Panc1 (cell line): Measurements from ENCODE around the gene WNK3. TPM values are rescaled to one million over a fixed set of nuclear protein-coding genes. Genes with fewer than 3 reads are reported as not detected.

Experiments
- ATAC-seq: fragments of 200-7000 bp; cut with Tn5 transposase; 2 replicates; pipeline ENCODE4 v1.9.1; 2020; ENCODE audit warnings: mild to moderate bottlenecking, moderate library complexity
- BruUV-seq: library from RNA; stranded (reverse); fragments of 400-500 nt; replicated peaks from 2 replicates; lab custom pipeline; 2021; lab: Mats Ljungman, UMichigan
- CTCF ChIA-PET: fragments of 300-600 bp; sonication (Branson Sonifier 250); formaldehyde crosslinking; loops from one replicate; lab custom pipeline; 2022; ENCODE audit warnings: antibody characterized with exemption; lab: Charles Lee
- POLR2A ChIA-PET: fragments of 300-600 bp; sonication (Branson Sonifier 250); formaldehyde crosslinking; loops from one replicate; lab custom pipeline; 2022; ENCODE audit warnings: antibody characterized with exemption; lab: Charles Lee
- DNase-seq: peaks from one replicate; pipeline ENCODE4 v3.0.0-alpha.2; 2010; ENCODE audit warnings: low read depth, low spot score
- H3K27ac ChIP-seq: 2 replicates; pipeline ENCODE4 v1.5.1; 2011; ENCODE audit warnings: mild to moderate bottlenecking, low read length, inconsistent platforms
- H3K27me3 ChIP-seq: fragments of 200-500 bp; sonication (Bioruptor generic); 2 replicates; pipeline ENCODE4 v1.6.0; 2014; ENCODE audit warnings: low read length, inconsistent platforms; ENCODE audit not compliant: control insufficient read depth, insufficient read depth
- H3K36me3 ChIP-seq: fragments of 200-500 bp; sonication (Bioruptor generic); 2 replicates; pipeline ENCODE4 v1.5.1; 2014; ENCODE audit warnings: inconsistent platforms, mild to moderate bottlenecking, low read length, moderate library complexity; ENCODE audit not compliant: control insufficient read depth, insufficient read depth
- H3K4me1 ChIP-seq: 2 replicates; pipeline ENCODE4 v1.5.1; 2011; ENCODE audit warnings: inconsistent platforms, mild to moderate bottlenecking, low read length, moderate library complexity; ENCODE audit not compliant: control insufficient read depth, insufficient read depth
- H3K4me3 ChIP-seq, 2 experiments: 2 replicates each; pipeline ENCODE4 v1.5.1; 2011 to 2012; ENCODE audit warnings: low read depth in 2 of 2, low read length in 2 of 2, mild to moderate bottlenecking in 2 of 2, inconsistent platforms in 1 of 2, moderate library complexity in 1 of 2
- H3K9me3 ChIP-seq: fragments of 200-500 bp; sonication (Bioruptor generic); 2 replicates; pipeline ENCODE4 v1.5.1; 2014; ENCODE audit warnings: low read depth, mild to moderate bottlenecking, inconsistent platforms, low read length, moderate library complexity; ENCODE audit not compliant: control insufficient read depth, insufficient read depth
- POLR2AphosphoS5 ChIP-seq: IDR thresholded peaks from 2 replicates; pipeline ENCODE4 v1.6.1; 2012; ENCODE audit warnings: mild to moderate bottlenecking, low read depth, low read length, moderate library complexity
- REST ChIP-seq, 2 experiments: IDR thresholded peaks; 2 replicates each; pipeline ENCODE4 v1.6.1; 2011 to 2012; ENCODE audit warnings: low read depth in 2 of 2, control low read depth in 1 of 2, low read length in 1 of 2, mild to moderate bottlenecking in 1 of 2, moderate library complexity in 1 of 2; ENCODE audit not compliant: insufficient read depth in 1 of 2
- SIN3A ChIP-seq: IDR thresholded peaks from 2 replicates; pipeline ENCODE4 v1.6.1; 2012; ENCODE audit warnings: low read depth, mild to moderate bottlenecking, low read length, moderate library complexity, borderline replicate concordance; ENCODE audit not compliant: insufficient read depth
- TCF7L2 ChIP-seq: IDR thresholded peaks from 2 replicates; pipeline ENCODE4 v1.6.1; 2011; ENCODE audit warnings: mild to moderate bottlenecking, low read depth, low read length, inconsistent platforms
- in situ Hi-C: cut with HindIII; loops from 2 replicates; pipeline ENCODE4 v1.10.0; 2016; ENCODE audit warnings: low sequenced_read_pairs, low pct_unique_long_range_greater_than_20kb
- intact Hi-C: fragments of 100-400 bp; cut with micrococcal nuclease; formaldehyde crosslinking; loops from one replicate; pipeline ENCODE4 v1.10.0; 2022; ENCODE audit not compliant: unreplicated experiment
- total RNA-seq: library from RNA; stranded (reverse); gene quantifications from one replicate; pipeline ENCODE4 v1.2.1, GENCODE V29; 2021; ENCODE audit not compliant: unreplicated experiment
- TF ChIP-seq, protein P1 (sequence below): fragments of 450-650 bp; IDR thresholded peaks from 2 replicates; pipeline ENCODE4 v1.5.1; 2017; ENCODE audit warnings: mild to moderate bottlenecking

WNK3 gene
- total RNA-seq, 1 experiment from 2014 or later = not detected

GRCh38 chrX:54198262-54198661 is 159.6 kb downstream of the WNK3 start:
- POLR2A ChIA-PET = no interaction called here
- no peak for DNase-seq
- in situ Hi-C loops = no loop called here
- no peaks in the 10 kb centered on the region for H3K9me3 ChIP-seq
- no peaks in the 10 kb centered on the region for H3K36me3 ChIP-seq
- no peak overlapping the region for H3K27ac ChIP-seq
- TF ChIP-seq REST (IDR thresholded peaks at IDR 0.05; ENCODE audit: insufficient read depth in 1 of 2, low read depth in 2 of 2, low read length in 1 of 2) (no peak), POLR2AphosphoS5 (no peak), TCF7L2 (no peak), SIN3A (no peak)
- H3K27me3 ChIP-seq = 0 out of 2 replicates have a peak, but pooled peaks cover 2% of the 10 kb centered on the region
- no peak overlapping the region for H3K4me3 ChIP-seq
- BruUV-seq = no TSS peak
- ATAC-seq = no peak
- intact Hi-C loops = no loop called here
- H3K4me1 ChIP-seq = no peaks in the 10 kb centered on the region
- CTCF ChIA-PET = no interaction called here

- in situ Hi-C loops = no loop called here
These were observed 162.8 kb downstream of the WNK3 start for GRCh38 chrX:54194982-54195588.

More at GRCh38 chrX:54194982-54195588, 162.8 kb downstream of the WNK3 start:
- no peak for ATAC-seq
- DNase-seq = no peak
- H3K4me1 ChIP-seq = no peaks in the 10 kb centered on the region
- no peak overlapping the region for H3K4me3 ChIP-seq
- ChIA-PET POLR2A (no interaction called here), CTCF (no interaction called here)
- H3K36me3 ChIP-seq = no peaks in the 10 kb centered on the region
- no peaks in the 10 kb centered on the region for H3K9me3 ChIP-seq
- no TSS peak for BruUV-seq
- H3K27ac ChIP-seq = no peak overlapping the region
- TF ChIP-seq REST (IDR thresholded peaks at IDR 0.05; ENCODE audit: insufficient read depth in 1 of 2, low read depth in 2 of 2, low read length in 1 of 2) (no peak), SIN3A (no peak), TCF7L2 (no peak), POLR2AphosphoS5 (no peak)
- TF ChIP-seq, protein P1, sequence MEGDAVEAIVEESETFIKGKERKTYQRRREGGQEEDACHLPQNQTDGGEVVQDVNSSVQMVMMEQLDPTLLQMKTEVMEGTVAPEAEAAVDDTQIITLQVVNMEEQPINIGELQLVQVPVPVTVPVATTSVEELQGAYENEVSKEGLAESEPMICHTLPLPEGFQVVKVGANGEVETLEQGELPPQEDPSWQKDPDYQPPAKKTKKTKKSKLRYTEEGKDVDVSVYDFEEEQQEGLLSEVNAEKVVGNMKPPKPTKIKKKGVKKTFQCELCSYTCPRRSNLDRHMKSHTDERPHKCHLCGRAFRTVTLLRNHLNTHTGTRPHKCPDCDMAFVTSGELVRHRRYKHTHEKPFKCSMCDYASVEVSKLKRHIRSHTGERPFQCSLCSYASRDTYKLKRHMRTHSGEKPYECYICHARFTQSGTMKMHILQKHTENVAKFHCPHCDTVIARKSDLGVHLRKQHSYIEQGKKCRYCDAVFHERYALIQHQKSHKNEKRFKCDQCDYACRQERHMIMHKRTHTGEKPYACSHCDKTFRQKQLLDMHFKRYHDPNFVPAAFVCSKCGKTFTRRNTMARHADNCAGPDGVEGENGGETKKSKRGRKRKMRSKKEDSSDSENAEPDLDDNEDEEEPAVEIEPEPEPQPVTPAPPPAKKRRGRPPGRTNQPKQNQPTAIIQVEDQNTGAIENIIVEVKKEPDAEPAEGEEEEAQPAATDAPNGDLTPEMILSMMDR = no peak
- intact Hi-C loops = no loop called here
- H3K27me3 ChIP-seq = 0 out of 2 replicates have a peak, but pooled peaks cover 2% of the 10 kb centered on the region
